HG02885 (cell line): Measurements from ENCODE around the gene TBC1D8.

Experiments used
- ATAC-seq: cut with Tn5 transposase; IDR thresholded peaks from one replicate; pipeline ENCODE4 v1.9.1; 2021; ENCODE audit warnings: mild to moderate bottlenecking; ENCODE audit not compliant: unreplicated experiment, poor library complexity

TBC1D8 gene

GRCh38 chr2:101164021-101164420, 12.8 kb upstream of the TBC1D8 start:
- no peak for ATAC-seq

- no peak for ATAC-seq
These were observed 11.6 kb upstream of the TBC1D8 start for GRCh38 chr2:101162561-101163330.

GRCh38 chr2:101161658-101162057, 10.5 kb upstream of the TBC1D8 start:
- no peak for ATAC-seq

- ATAC-seq: no peak
These were observed 9.3 kb upstream of the TBC1D8 start for GRCh38 chr2:101160454-101160853.

- ATAC-seq: no peak
These were observed 8.3 kb upstream of the TBC1D8 start for GRCh38 chr2:101159526-101159925.

GRCh38 chr2:101157272-101157671, 6.1 kb upstream of the TBC1D8 start:
- no peak for ATAC-seq

GRCh38 chr2:101153787-101154186, 2.6 kb upstream of the TBC1D8 start:
- ATAC-seq: no peak

GRCh38 chr2:101153077-101153707, 2.0 kb upstream of the TBC1D8 start:
- ATAC-seq: no peak

GRCh38 chr2:101152272-101153076, 1.3 kb upstream of the TBC1D8 start:
- ATAC-seq: peak; percentile 64

- ATAC-seq: no peak
These were observed 683 bp upstream of the TBC1D8 start for GRCh38 chr2:101151859-101152271.

GRCh38 chr2:101150306-101151145, 656 bp downstream of the TBC1D8 start:
- peak; percentile 24 for ATAC-seq

GRCh38 chr2:101149241-101150192, 1.7 kb downstream of the TBC1D8 start:
- ATAC-seq: no peak

- ATAC-seq: no peak
These were observed 2.4 kb downstream of the TBC1D8 start for GRCh38 chr2:101148777-101149176.

- no peak for ATAC-seq
These were observed 3.2 kb downstream of the TBC1D8 start for GRCh38 chr2:101147971-101148370.

GRCh38 chr2:101147062-101147461, 4.1 kb downstream of the TBC1D8 start:
- no peak for ATAC-seq

GRCh38 chr2:101146535-101146934, 4.6 kb downstream of the TBC1D8 start:
- ATAC-seq: no peak

GRCh38 chr2:101145406-101145805, 5.8 kb downstream of the TBC1D8 start:
- no peak for ATAC-seq

- no peak for ATAC-seq
These were observed 9.0 kb downstream of the TBC1D8 start for GRCh38 chr2:101142163-101142562.

- ATAC-seq: no peak
These were observed 10.1 kb downstream of the TBC1D8 start for GRCh38 chr2:101140978-101141655.
